Sigmoid colon (tissue), 7 donors: Measurements from ENCODE around the gene PCSK2. TPM values are rescaled to one million over a fixed set of nuclear protein-coding genes. Genes with fewer than 3 reads are reported as not detected.

Source experiments
- DNase-seq: peaks from one replicate; pipeline ENCODE4 v3.0.0-alpha.2; 2019
- H3K27ac ChIP-seq, 4 donors: fragments of 200-600 bp; sonication (generic); one replicate each; pipeline ENCODE4 v1.5.1; 2016 to 2019; ENCODE audit warnings: mild to moderate bottlenecking in 1 of 4
- H3K27me3 ChIP-seq, 3 donors: fragments of 200-600 bp; sonication (generic); one replicate each; pipeline ENCODE4 v1.5.1; 2019; ENCODE audit warnings: mild to moderate bottlenecking in 1 of 3
- H3K36me3 ChIP-seq, 4 donors: fragments of 200-600 bp; sonication (generic); one replicate each; pipeline ENCODE4 v1.5.1; 2016 to 2019
- H3K4me1 ChIP-seq, 4 donors: fragments of 200-600 bp; sonication (generic); one replicate each; pipeline ENCODE4 v1.5.1; 2017 to 2019
- H3K4me3 ChIP-seq, 4 donors: fragments of 200-600 bp; sonication (generic); one replicate each; pipeline ENCODE4 v1.5.1; 2017 to 2019; ENCODE audit warnings: mild to moderate bottlenecking in 2 of 4, moderate library complexity in 1 of 4
- H3K9me3 ChIP-seq, 4 donors: fragments of 200-600 bp in 3 of 4; sonication (generic) in 3 of 4; one replicate each; pipeline versions ENCODE4 v1.5.1 to v1.6.1; 2013 to 2019
- CTCF ChIP-seq, 4 experiments: fragments of 450-650 bp in 3 of 4; fragments of 200-600 bp in 1 of 4; IDR thresholded peaks; one replicate each; pipeline ENCODE4 v1.5.1; 2016 to 2019; ENCODE audit warnings: antibody characterized with exemption in 4 of 4, mild to moderate bottlenecking in 3 of 4, moderate library complexity in 2 of 4
- EP300 ChIP-seq, 4 donors: sonication (generic); formaldehyde crosslinking; IDR thresholded peaks; one replicate each; pipeline ENCODE4 v1.6.1; 2017; ENCODE audit warnings: antibody characterized with exemption in 4 of 4
- POLR2A ChIP-seq, 2 donors: fragments of 450-650 bp; IDR thresholded peaks; one replicate each; pipeline ENCODE4 v1.6.1; 2016; ENCODE audit warnings: antibody characterized with exemption in 2 of 2, mild to moderate bottlenecking in 2 of 2, moderate library complexity in 2 of 2
- POLR2AphosphoS5 ChIP-seq, 4 donors: sonication (generic); formaldehyde crosslinking; IDR thresholded peaks; one replicate each; pipeline ENCODE4 v1.6.1; 2017; ENCODE audit warnings: antibody characterized with exemption in 4 of 4
- whole genome bisulfite sequencing, 2 donors: extraction: QIAGEN DNeasy Blood & Tissue Kit; methylation state at CpG; one replicate each; pipeline ENCODE4 v1.1.7; 2013; 5-methylcytosine and 5-hydroxymethylcytosine counted together
- intact Hi-C: fragments of 100-400 bp; cut with DNase I; formaldehyde crosslinking; loops from one replicate; pipeline ENCODE4 v1.15.1; 2023
- polyA plus RNA-seq, 3 donors: library from polyadenylated mRNA; stranded (reverse); fragments of 200-250 nt; gene quantifications; one replicate each; pipeline ENCODE4 v1.2.3, GENCODE V29; 2013
- total RNA-seq, 4 donors: library from RNA; depleted of rRNA; stranded (reverse); fragments of >200 nt; gene quantifications; one replicate each; pipeline ENCODE4 v1.1.0, GENCODE V29; 2016
- donor health status: healthy with polysubstance abuse.
- donor health status: Bipolar disorder and iron deficiency.
- donor health status: healthy.

PCSK2 gene
- total and polyA plus RNA-seq, 7 donors: 0.54 to 5.4 (median 2.4) TPM; not detected in 1

DNA sequence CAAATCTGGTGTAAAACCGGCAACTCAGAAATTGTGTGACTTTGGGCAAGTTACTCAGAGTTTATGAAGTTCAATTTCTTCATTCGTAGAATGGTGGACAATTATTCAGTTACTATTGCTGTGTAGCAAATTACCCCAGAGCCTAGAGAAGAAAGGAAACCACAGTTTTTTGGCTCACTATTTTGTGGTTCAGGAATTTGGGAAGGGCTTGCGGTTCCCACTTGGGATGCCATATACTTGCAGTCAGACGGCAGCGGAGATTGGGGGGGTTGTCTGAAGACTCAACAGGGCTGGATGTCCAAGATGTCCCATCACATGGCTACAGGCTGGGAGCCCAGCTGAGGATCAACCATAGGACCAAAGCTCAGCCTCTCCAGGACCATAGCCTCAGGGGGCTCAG, 108.1 kb downstream of the PCSK2 start:
- DNase-seq: no peak
- no peaks in the 10 kb centered on the region for H3K9me3 ChIP-seq
- H3K27ac ChIP-seq: no peak overlapping the region
- WGBS, 2 donors: 76 to 84% methylated on average over 5 of the region's 5 CpGs
- no peak for TF ChIP-seq CTCF (IDR thresholded peaks at IDR 0.05)
- no peak for TF ChIP-seq EP300 (IDR thresholded peaks at IDR 0.05)
- TF ChIP-seq POLR2A (IDR thresholded peaks at IDR 0.05): no peak
- TF ChIP-seq POLR2AphosphoS5 (IDR thresholded peaks at IDR 0.05): no peak
- intact Hi-C loops: no loop called here
- H3K27me3 ChIP-seq: no peaks in the 10 kb centered on the region
- H3K36me3 ChIP-seq: no peaks in the 10 kb centered on the region
- no peak overlapping the region for H3K4me3 ChIP-seq
- no peaks in the 10 kb centered on the region for H3K4me1 ChIP-seq

- Histone ChIP-seq H3K4me3 (no peak overlapping the region), H3K36me3 (no peaks in the 10 kb centered on the region), H3K4me1 (no peaks in the 10 kb centered on the region), H3K27me3 (no peaks in the 10 kb centered on the region), H3K27ac (no peak overlapping the region), H3K9me3 (no peaks in the 10 kb centered on the region)
- DNase-seq: no peak
- WGBS, 2 donors: 50 to 59% methylated on average over 6 of the region's 6 CpGs
- TF ChIP-seq POLR2A (IDR thresholded peaks at IDR 0.05) (no peak), EP300 (IDR thresholded peaks at IDR 0.05) (no peak), POLR2AphosphoS5 (IDR thresholded peaks at IDR 0.05) (no peak), CTCF (IDR thresholded peaks at IDR 0.05) (no peak)
- intact Hi-C loops: no loop called here
These were observed 112.2 kb downstream of the PCSK2 start for GRCh38 chr20:17339000-17339399.

- Histone ChIP-seq H3K36me3 (no peaks in the 10 kb centered on the region), H3K4me1 (no peaks in the 10 kb centered on the region), H3K9me3 (no peaks in the 10 kb centered on the region), H3K27ac (no peak overlapping the region), H3K4me3 (no peak overlapping the region), H3K27me3 (no peaks in the 10 kb centered on the region)
- WGBS, 2 donors: 87 to 92% methylated on average over 1 of the region's 1 CpG
- DNase-seq: no peak
- TF ChIP-seq POLR2A (IDR thresholded peaks at IDR 0.05): no peak
- no peak for TF ChIP-seq EP300 (IDR thresholded peaks at IDR 0.05)
- no peak for TF ChIP-seq CTCF (IDR thresholded peaks at IDR 0.05)
- no peak for TF ChIP-seq POLR2AphosphoS5 (IDR thresholded peaks at IDR 0.05)
- intact Hi-C loops: no loop called here
These were observed 116.3 kb downstream of the PCSK2 start for GRCh38 chr20:17343091-17343490.

- H3K4me3 ChIP-seq: no peak overlapping the region
- no peaks in the 10 kb centered on the region for H3K27me3 ChIP-seq
- no peaks in the 10 kb centered on the region for H3K4me1 ChIP-seq
- DNase-seq: no peak
- intact Hi-C loops: no loop called here
- WGBS, 2 donors: 69 to 75% methylated on average over 13 of the region's 13 CpGs
- no peaks in the 10 kb centered on the region for H3K9me3 ChIP-seq
- TF ChIP-seq CTCF (IDR thresholded peaks at IDR 0.05) (no peak), EP300 (IDR thresholded peaks at IDR 0.05) (no peak)
- H3K36me3 ChIP-seq: no peaks in the 10 kb centered on the region
- H3K27ac ChIP-seq: no peak overlapping the region
These were observed 117.0 kb downstream of the PCSK2 start for GRCh38 chr20:17343656-17344452.

DNA sequence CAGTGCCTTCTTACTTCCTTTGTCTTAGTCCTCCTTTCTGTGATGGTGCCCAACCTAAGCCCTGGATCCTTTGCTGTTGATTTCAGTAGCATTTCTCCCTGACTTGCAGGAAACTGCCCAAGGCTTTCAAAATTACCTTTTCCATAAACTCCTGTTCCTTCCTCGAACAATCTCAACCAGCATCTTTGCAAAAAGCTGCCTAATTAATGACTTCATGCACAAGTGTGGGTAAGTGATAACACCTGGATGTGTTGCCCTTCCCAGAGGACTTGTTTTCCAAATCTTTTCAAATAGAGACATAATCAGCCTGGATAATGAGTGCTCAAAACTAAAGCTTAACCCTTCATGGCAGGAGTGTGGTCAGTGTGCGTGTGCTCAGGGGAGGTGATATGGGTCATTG, 118.0 kb downstream of the PCSK2 start:
- Histone ChIP-seq H3K4me3 (no peak overlapping the region), H3K9me3 (no peaks in the 10 kb centered on the region), H3K4me1 (no peaks in the 10 kb centered on the region), H3K27ac (no peak overlapping the region), H3K36me3 (no peaks in the 10 kb centered on the region), H3K27me3 (no peaks in the 10 kb centered on the region)
- WGBS, 2 donors: 72 to 73% methylated on average over 2 of the region's 2 CpGs
- TF ChIP-seq POLR2AphosphoS5 (IDR thresholded peaks at IDR 0.05): no peak
- no peak for TF ChIP-seq EP300 (IDR thresholded peaks at IDR 0.05)
- no peak for TF ChIP-seq CTCF (IDR thresholded peaks at IDR 0.05)
- no peak for TF ChIP-seq POLR2A (IDR thresholded peaks at IDR 0.05)
- intact Hi-C loops: no loop called here
- no peak for DNase-seq
